ENCODE data around the gene CCNL2. TPM values are rescaled to one million over a fixed set of nuclear protein-coding genes. Genes with fewer than 3 reads are reported as not detected.
A peak's percentile ranks its signal among the peaks of the same experiment; 100 is the strongest.
"Not testable (repeated sequence)": the region's sequence is repeated elsewhere in the genome, so short reads cannot be mapped to it uniquely, and the experiment has no call there.

CCNL2 gene
- total RNA-seq, 1 donor from 2014 or later, result 116 TPM

GRCh38 chr1:1432274-1432950 is 33.3 kb upstream of the CCNL2 start:
- no peak for DNase-seq

- DNase-seq, result no peak
Observed at GRCh38 chr1:1431845-1432273, 32.7 kb upstream of the CCNL2 start.

- DNase-seq, result no peak
Observed at GRCh38 chr1:1430992-1431844, 32.1 kb upstream of the CCNL2 start.

GRCh38 chr1:1430114-1430982 is 31.2 kb upstream of the CCNL2 start:
- DNase-seq, result peak; percentile 27

- DNase-seq, result no peak
Observed at GRCh38 chr1:1429671-1430073, 30.5 kb upstream of the CCNL2 start.

GRCh38 chr1:1428967-1429366 is 29.8 kb upstream of the CCNL2 start:
- not testable (repeated sequence) for DNase-seq

- no peak for DNase-seq
Observed at GRCh38 chr1:1428174-1428573, 29.0 kb upstream of the CCNL2 start.

GRCh38 chr1:1427820-1428148 is 28.6 kb upstream of the CCNL2 start:
- DNase-seq, result no peak

- DNase-seq, result no peak
Observed at GRCh38 chr1:1427106-1427819, 28.1 kb upstream of the CCNL2 start.

- DNase-seq, result peak; percentile 61
Observed at GRCh38 chr1:1426496-1427105, 27.5 kb upstream of the CCNL2 start.

GRCh38 chr1:1425753-1426495 is 26.8 kb upstream of the CCNL2 start:
- peak; percentile 64 for DNase-seq

- DNase-seq, result no peak
Observed at GRCh38 chr1:1425426-1425752, 26.3 kb upstream of the CCNL2 start.

- DNase-seq, result no peak
Observed at GRCh38 chr1:1424707-1425106, 25.6 kb upstream of the CCNL2 start.

GRCh38 chr1:1423245-1423597 is 24.1 kb upstream of the CCNL2 start:
- no peak for DNase-seq

GRCh38 chr1:1422465-1423244 is 23.5 kb upstream of the CCNL2 start:
- DNase-seq, result no peak

- no peak for DNase-seq
Observed at GRCh38 chr1:1421907-1422464, 22.9 kb upstream of the CCNL2 start.

GRCh38 chr1:1421147-1421906 is 22.2 kb upstream of the CCNL2 start, which contains the start of gene ANKRD65:
Gene ANKRD65 (minus strand): TSS chr1:1421276. CDS start chr1:1421005, 271 bp downstream.
- peak; percentile 72 for DNase-seq

GRCh38 chr1:1420654-1421141 is 21.6 kb upstream of the CCNL2 start:
- no peak for DNase-seq

Data from occipital lobe (tissue), 2 donors.